K562 (cell line): ENCODE results near the gene SFTPB. TPM values are rescaled to one million over a fixed set of nuclear protein-coding genes. Genes with fewer than 3 reads are reported as not detected.

ENCODE experiments used
- ATAC-seq: fragments of 200-7000 bp; cut with Tn5 transposase; 3 replicates; pipeline ENCODE4 v1.9.1; 2020; ENCODE audit warnings: moderate library complexity
- BruUV-seq: library from RNA; stranded (reverse); fragments of 400-500 nt; replicated peaks from 2 replicates; lab custom pipeline; 2021; lab: Mats Ljungman, UMichigan
- CTCF ChIA-PET: fragments of 300-600 bp; formaldehyde crosslinking; extraction: SDS; loops from one replicate; lab custom pipeline; 2021; ENCODE audit warnings: low intra/inter-chr PET ratio; lab: Yijun Ruan, JAX
- POLR2A ChIA-PET: fragments of 300-600, 350-650 bp; sonication (Branson Sonifier 250); formaldehyde crosslinking; extraction: SDS; loops from one replicate; lab custom pipeline; 2021; ENCODE audit warnings: antibody characterized with exemption, inconsistent platforms; lab: Yijun Ruan, JAX
- DNase-seq, 4 experiments: peaks; one replicate each; pipeline versions ENCODE4 v3.0.0 to v3.0.0-alpha.2; 2011 to 2018; ENCODE audit warnings: low spot score in 3 of 4, mixed read lengths in 3 of 4; ENCODE audit errors: extremely low read depth in 1 of 4
- FAIRE-seq: peaks from 2 replicates; lab custom pipeline; 2011; peaks lifted over from hg19 to GRCh38; lab: Jason Lieb, UNC
- H2AFZ ChIP-seq: 2 replicates; pipeline ENCODE4 v1.6.0; 2011; ENCODE audit warnings: low read depth, low read length, control low read depth, inconsistent platforms
- H3K27ac ChIP-seq: fragments of 200-600 bp; 3 replicates; pipeline ENCODE4 v1.8.0; 2011; ENCODE audit warnings: low read depth, mild to moderate bottlenecking, control low read depth, inconsistent platforms, low read length, moderate library complexity, mixed read lengths; ENCODE audit errors: extremely low read depth
- H3K27me3 ChIP-seq, 2 experiments: fragments of 300-600 bp in 1 of 2; 2 replicates in 1 of 2; 3 replicates in 1 of 2; pipeline versions ENCODE4 v1.6.0 to v1.8.0; 2011; ENCODE audit warnings: inconsistent platforms in 2 of 2, low read length in 2 of 2, mild to moderate bottlenecking in 1 of 2, mixed read lengths in 1 of 2, moderate library complexity in 1 of 2; ENCODE audit not compliant: control insufficient read depth in 2 of 2, insufficient read depth in 2 of 2
- H3K36me3 ChIP-seq: fragments of 300-600 bp; 3 replicates; pipeline ENCODE4 v1.8.0; 2011; ENCODE audit warnings: mild to moderate bottlenecking, low read length, inconsistent platforms; ENCODE audit not compliant: control insufficient read depth, insufficient read depth
- H3K4me1 ChIP-seq, 2 experiments: fragments of 200-600 bp in 1 of 2; replicated peaks in 1 of 2; 2 replicates in 1 of 2; 3 replicates in 1 of 2; pipeline versions ENCODE4 v1.5.1 to v1.8.0; 2011; ENCODE audit warnings: inconsistent platforms in 2 of 2, low read length in 2 of 2, mild to moderate bottlenecking in 1 of 2, mixed read lengths in 1 of 2, moderate library complexity in 1 of 2; ENCODE audit not compliant: control insufficient read depth in 2 of 2, insufficient read depth in 2 of 2
- H3K4me2 ChIP-seq: 2 replicates; pipeline ENCODE4 v1.6.1; 2011; ENCODE audit warnings: low read length, control low read depth, inconsistent platforms, mixed read lengths; ENCODE audit not compliant: insufficient read depth
- H3K4me3 ChIP-seq: fragments of 200-600 bp; sonication (generic), shearing (Covaris generic); 2 replicates; pipeline ENCODE4 v1.5.1; 2016; ENCODE audit warnings: control low read depth, inconsistent platforms
- H3K79me2 ChIP-seq: fragments of 200-600 bp; 3 replicates; pipeline ENCODE4 v1.8.0; 2011; ENCODE audit warnings: low read length, inconsistent platforms; ENCODE audit not compliant: control insufficient read depth, insufficient read depth
- H3K9ac ChIP-seq, 2 experiments: 2 replicates each; pipeline versions ENCODE4 v1.6.0 to v1.6.1; 2011; ENCODE audit warnings: low read depth in 2 of 2, low read length in 2 of 2, control low read depth in 1 of 2, inconsistent platforms in 1 of 2, mild to moderate bottlenecking in 1 of 2, mixed read lengths in 1 of 2; ENCODE audit not compliant: insufficient read depth in 1 of 2
- H3K9me1 ChIP-seq: one replicate; pipeline ENCODE4 v1.6.0; 2011; ENCODE audit warnings: inconsistent platforms, mild to moderate bottlenecking, low read length, moderate library complexity; ENCODE audit not compliant: control insufficient read depth, insufficient read depth
- H3K9me3 ChIP-seq: replicated peaks from 2 replicates; pipeline ENCODE4 v1.5.1; 2011; ENCODE audit warnings: low read depth, low read length, inconsistent platforms; ENCODE audit not compliant: control insufficient read depth, insufficient read depth
- H4K20me1 ChIP-seq: replicated peaks from 2 replicates; pipeline ENCODE4 v1.6.1; 2011; ENCODE audit warnings: low read length, inconsistent platforms, mixed read lengths; ENCODE audit not compliant: control insufficient read depth, insufficient read depth
- BRF1 ChIP-seq: IDR thresholded peaks from 3 replicates; pipeline ENCODE4 v1.6.1; 2011; ENCODE audit warnings: borderline replicate concordance, mild to moderate bottlenecking; ENCODE audit not compliant: insufficient read length; ENCODE audit errors: extremely low read depth
- EGR1 ChIP-seq: fragments of 450-650 bp; conservative IDR thresholded peaks from 2 replicates; pipeline ENCODE4 v1.6.1; 2017; ENCODE audit warnings: mild to moderate bottlenecking
- ELF2 ChIP-seq: fragments of 250-450 bp; sonication (Bioruptor Pico); IDR thresholded peaks from 2 replicates; pipeline ENCODE4 v1.5.0; 2021; ENCODE audit warnings: mild to moderate bottlenecking
- FOXA3 ChIP-seq, 2 experiments: fragments of 450-650 bp in 1 of 2; sonication (generic) in 1 of 2; formaldehyde crosslinking; IDR thresholded peaks in 1 of 2; conservative IDR thresholded peaks in 1 of 2; 2 replicates each; pipeline versions ENCODE4 v1.4.0 to v1.8.0; 2020 to 2022; ENCODE audit warnings: mild to moderate bottlenecking in 2 of 2, missing genetic modification reagents in 1 of 2
- HINFP ChIP-seq: fragments of 450-650 bp; conservative IDR thresholded peaks from 2 replicates; pipeline ENCODE4 v1.6.1; 2016; ENCODE audit warnings: missing genetic modification characterization, low read depth, mild to moderate bottlenecking, control low read depth, missing compliant biosample characterization
- MCM2 ChIP-seq: fragments of 450-650 bp; IDR thresholded peaks from 2 replicates; pipeline ENCODE4 v1.6.1; 2017; ENCODE audit warnings: low read depth, mild to moderate bottlenecking
- MIER1 ChIP-seq: fragments of 450-650 bp; IDR thresholded peaks from 2 replicates; pipeline ENCODE4 v1.6.1; 2016; ENCODE audit warnings: antibody characterized with exemption, mild to moderate bottlenecking, low read depth
- SAFB ChIP-seq: fragments of 200-400 bp; formaldehyde crosslinking; IDR thresholded peaks from 2 replicates; pipeline ENCODE4 v1.6.1; 2017; ENCODE audit warnings: low read depth, low read length, borderline replicate concordance
- SREBF1 ChIP-seq: fragments of 150-350 bp; IDR thresholded peaks from 2 replicates; pipeline ENCODE4 v1.6.1; 2014; ENCODE audit warnings: antibody characterized with exemption, low read depth, low read length, borderline replicate concordance
- TFE3 ChIP-seq: fragments of 450-650 bp; formaldehyde crosslinking; IDR thresholded peaks from 2 replicates; pipeline ENCODE4 v1.4.0; 2020; ENCODE audit warnings: mild to moderate bottlenecking, mixed read lengths
- TRIM28 ChIP-seq: fragments of 450-650 bp; IDR thresholded peaks from 2 replicates; pipeline ENCODE4 v1.6.1; 2017
- ZBTB33 ChIP-seq: sonication (generic); formaldehyde crosslinking; IDR thresholded peaks from 2 replicates; pipeline ENCODE4 v1.8.1; 2023; ENCODE audit warnings: mild to moderate bottlenecking, missing genetic modification reagents
- ZNF76 ChIP-seq: fragments of 250-450 bp; sonication (Bioruptor Pico); IDR thresholded peaks from 2 replicates; pipeline ENCODE4 v1.4.0; 2020; ENCODE audit warnings: mild to moderate bottlenecking, moderate library complexity, borderline replicate concordance
- WGBS: fragments of 100-300 bp; shearing (Covaris generic); methylation state at CpG from one replicate; pipeline ENCODE4 v1.1.6; 2016; ENCODE audit warnings: low coverage, mixed read lengths; ENCODE audit not compliant: insufficient coverage; ENCODE audit errors: missing lambda C conversion rate; 5-methylcytosine and 5-hydroxymethylcytosine counted together
- in situ Hi-C: fragments of 300-500 bp; cut with MboI; formaldehyde crosslinking; loops from 4 replicates; pipeline ENCODE4 v1.15.0; 2018; ENCODE audit warnings: inconsistent platforms, mixed read lengths
- intact Hi-C: fragments of 100-400 bp; cut with micrococcal nuclease; formaldehyde crosslinking; loops from 2 replicates; pipeline ENCODE4 v1.14.2; 2022
- polyA plus RNA-seq, 8 experiments: library from polyadenylated mRNA; depleted of rRNA in 4 of 8; stranded (reverse) in 5 of 8; unstranded in 3 of 8; fragments of >200 nt; fragmentation: Nextera tagmentation in 2 of 8; fragmentation: Illumina TruSeq in 1 of 8; extraction: Ambion mirVana in 2 of 8; extraction: Trizol in 1 of 8; gene quantifications; 2 replicates each; pipeline versions ENCODE4 v1.2.1 to v1.2.3, GENCODE V29; 2011 to 2014; ENCODE audit warnings: inconsistent platforms in 1 of 8, missing spikeins in 1 of 8
- total RNA-seq, 7 experiments: library from RNA; depleted of rRNA in 6 of 7; stranded (reverse); fragments of >200 nt in 6 of 7; fragmentation: Illumina TruSeq in 2 of 7; extraction: Trizol in 2 of 7; gene quantifications; 2 replicates each; pipeline versions ENCODE4 v1.2.1 to v1.2.3, GENCODE V29; 2011 to 2021; ENCODE audit warnings: low replicate concordance in 1 of 7

The SFTPB gene
- total and polyA plus RNA-seq, 9 of the 15 experiments (the other 6 are each of a cell fraction or from before 2014, with no cell fraction given): 0.03 to 7.0 TPM; not detected in 7

- no peaks in the 10 kb centered on the region for H4K20me1 ChIP-seq
- peak within 1 kb of the TSS; percentile 75 for H3K27ac ChIP-seq
- peak within 1 kb of the TSS; percentile 75 for H2AFZ ChIP-seq
- no peaks in the 10 kb centered on the region for H3K27me3 ChIP-seq
- no peaks in the 10 kb centered on the region for H3K9me3 ChIP-seq
- TSS peak; percentile 86 for BruUV-seq
- FAIRE-seq: peak; percentile 80
- DNase-seq: peak; percentile 88 to 96 (median 91)
- H3K4me2 ChIP-seq: peak within 1 kb of the TSS; percentile 85
- peaks cover 4 to 33% of the 10 kb centered on the region in 2 experiments; a peak in 4 of 5 replicates for H3K4me1 ChIP-seq
- ATAC-seq: peak; percentile 87
- in situ Hi-C loops: no loop called here
- WGBS: 1% methylated on average over 54 of the region's 73 CpGs
- POLR2A ChIA-PET: interaction anchor here (0.7 to 1.8 kb wide), 18 partner anchors 8 to 378 kb away, joined by 3 to 17 read pairs (median 4); partner anchors contain the start of genes GGCX, MAT2A, RNF181 and TMEM150A
- peaks cover 39% of the 10 kb centered on the region for H3K79me2 ChIP-seq
- peaks cover 29% of the 10 kb centered on the region; the same call in 2 of the 3 replicates for H3K36me3 ChIP-seq
- intact Hi-C loops: loop anchor here (5.0 kb wide), 1 partner anchor 35 kb away; the partner anchor contains the start of gene VAMP8
- H3K9me1 ChIP-seq: no peaks in the 10 kb centered on the region
- peak within 1 kb of the TSS; percentile 67 to 97 for H3K9ac ChIP-seq
- peak within 1 kb of the TSS; percentile 83 for H3K4me3 ChIP-seq
- CTCF ChIA-PET: interaction anchor here (0.6 kb wide), 1 partner anchor 60 kb away, joined by 4 read pairs; no protein-coding TSS in a partner anchor
- TF ChIP-seq HINFP: no peak
- no peak for TF ChIP-seq MCM2
- no peak for TF ChIP-seq ZNF76 (CRISPR knock-in tag)
- no peak for TF ChIP-seq MIER1
- TF ChIP-seq FOXA3 (CRISPR knock-in tag; conservative IDR thresholded peaks at IDR 0.05 in 1 of 2, IDR thresholded peaks at IDR 0.05 in 1 of 2): no peak
- TF ChIP-seq ZBTB33: no peak; the same call in 1 of the 2 replicates
- TF ChIP-seq TFE3 (CRISPR knock-in tag): no peak
- TF ChIP-seq ELF2 (CRISPR knock-in tag): peak; percentile 9; the same call in 1 of the 2 replicates
- no peak for TF ChIP-seq BRF1
- peak; percentile 82 for TF ChIP-seq EGR1
- no peak for TF ChIP-seq SAFB
- 0 out of 2 replicates have a peak, but pooled peaks have one; percentile 17 for TF ChIP-seq TRIM28
- TF ChIP-seq SREBF1: no peak
These were observed 56.1 kb downstream of the SFTPB start, which contains the start of gene C2orf68 for GRCh38 chr2:85611705-85612587. Gene C2orf68, minus strand, starts transcription at chr2:85612066. Its CDS starts 82 bp downstream, at chr2:85611984.
